PFSK-1 (cell line): ENCODE data around the gene KNG1.

Source experiments
- FOXP2 ChIP-seq: optimal IDR thresholded peaks from 2 replicates; pipeline ENCODE3; 2011; ENCODE audit warnings: borderline replicate concordance, control low read depth, inconsistent platforms; ENCODE audit not compliant: insufficient read depth; ENCODE audit errors: extremely low read length, extremely low read depth
- POLR2AphosphoS5 ChIP-seq: IDR thresholded peaks from 2 replicates; pipeline ENCODE4 v1.6.1; 2012; ENCODE audit warnings: low read depth, mild to moderate bottlenecking, control low read depth, low read length, moderate library complexity
- SIN3A ChIP-seq: IDR thresholded peaks from 2 replicates; pipeline ENCODE4 v1.6.1; 2012; ENCODE audit warnings: mild to moderate bottlenecking, low read length, moderate library complexity, borderline replicate concordance; ENCODE audit not compliant: insufficient read depth
- TAF1 ChIP-seq: IDR thresholded peaks from 2 replicates; pipeline ENCODE4 v1.6.1; 2012; ENCODE audit warnings: low read length, control low read depth, borderline replicate concordance; ENCODE audit not compliant: insufficient read depth
- TF ChIP-seq, protein P1 (sequence below), 2 experiments: IDR thresholded peaks; 2 replicates each; pipeline versions ENCODE4 v1.6.1 to v1.8.0; 2011 to 2012; ENCODE audit warnings: low read depth in 2 of 2, low read length in 2 of 2, control low read depth in 1 of 2, inconsistent platforms in 1 of 2, mild to moderate bottlenecking in 1 of 2, moderate library complexity in 1 of 2; ENCODE audit not compliant: insufficient read depth in 1 of 2

KNG1 gene

DNA sequence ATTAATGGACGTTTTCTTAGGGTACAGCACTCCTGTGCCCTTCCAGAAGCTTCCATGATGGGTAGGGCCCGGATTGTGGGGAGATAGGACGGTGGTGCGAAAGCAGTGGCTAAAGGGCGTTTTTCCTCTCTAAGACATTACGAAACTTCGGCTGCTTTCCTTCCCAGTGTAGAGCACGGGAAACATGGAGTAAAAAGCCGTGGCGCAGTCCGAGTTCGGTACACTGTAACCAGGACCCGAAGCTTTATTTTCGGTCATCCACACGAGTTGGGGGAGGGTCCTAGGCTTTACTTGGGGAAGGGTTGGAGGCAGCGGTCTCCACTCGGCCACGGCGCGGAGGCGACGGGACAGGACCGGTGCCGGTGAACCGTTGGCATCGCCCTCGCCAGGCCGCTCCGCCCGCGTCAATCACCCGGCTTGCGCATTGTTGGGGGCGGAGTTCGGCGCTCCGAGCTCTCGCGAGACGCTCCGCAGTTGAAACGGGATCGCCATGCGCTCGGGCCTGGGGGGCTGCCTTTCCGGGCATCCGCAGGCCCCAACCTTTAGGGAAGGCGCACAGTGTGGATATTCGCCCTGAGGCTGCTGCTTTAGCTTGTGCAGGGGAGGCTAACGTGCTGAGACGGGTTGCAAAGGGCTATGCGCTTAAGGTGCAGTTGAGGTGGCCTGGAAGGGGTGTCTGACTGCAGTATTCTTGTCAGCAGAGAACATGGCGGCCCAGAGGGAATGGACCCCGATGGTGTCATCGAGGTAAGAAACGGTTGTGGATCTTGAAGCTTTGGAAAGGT, 66.8 kb downstream of the KNG1 start:
- TF ChIP-seq TAF1, result no peak; the same call in 1 of the 2 replicates

DNA sequence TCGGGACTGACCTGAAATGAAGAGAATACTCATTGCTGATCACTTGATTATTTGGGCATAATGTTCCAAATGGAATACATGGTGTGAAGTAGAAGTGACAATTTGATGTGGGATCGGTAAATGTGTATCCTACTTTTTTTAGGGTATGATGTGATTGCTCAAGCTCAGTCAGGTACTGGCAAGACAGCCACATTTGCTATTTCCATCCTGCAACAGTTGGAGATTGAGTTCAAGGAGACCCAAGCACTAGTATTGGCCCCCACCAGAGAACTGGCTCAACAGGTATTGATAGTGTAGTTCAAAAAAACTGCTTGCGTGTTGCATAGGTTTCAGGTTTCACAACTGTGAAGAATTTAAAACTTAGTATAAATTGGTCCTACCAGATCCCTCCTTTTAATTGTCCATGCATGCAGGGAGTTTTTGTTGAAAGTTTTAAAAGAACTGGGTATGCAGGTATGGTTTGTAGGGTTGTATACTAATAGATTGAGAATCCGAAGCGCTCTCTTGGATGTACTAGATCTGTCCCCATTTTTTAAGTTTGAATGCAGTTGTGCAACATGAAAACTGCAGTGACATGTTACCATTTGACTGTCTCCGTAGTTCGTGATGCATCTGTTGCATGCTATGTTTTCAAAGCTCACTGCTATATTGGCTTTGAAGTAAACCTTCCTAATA, 67.8 kb downstream of the KNG1 start:
- no peak for TF ChIP-seq TAF1
- no peak for TF ChIP-seq SIN3A
- TF ChIP-seq, protein P1, sequence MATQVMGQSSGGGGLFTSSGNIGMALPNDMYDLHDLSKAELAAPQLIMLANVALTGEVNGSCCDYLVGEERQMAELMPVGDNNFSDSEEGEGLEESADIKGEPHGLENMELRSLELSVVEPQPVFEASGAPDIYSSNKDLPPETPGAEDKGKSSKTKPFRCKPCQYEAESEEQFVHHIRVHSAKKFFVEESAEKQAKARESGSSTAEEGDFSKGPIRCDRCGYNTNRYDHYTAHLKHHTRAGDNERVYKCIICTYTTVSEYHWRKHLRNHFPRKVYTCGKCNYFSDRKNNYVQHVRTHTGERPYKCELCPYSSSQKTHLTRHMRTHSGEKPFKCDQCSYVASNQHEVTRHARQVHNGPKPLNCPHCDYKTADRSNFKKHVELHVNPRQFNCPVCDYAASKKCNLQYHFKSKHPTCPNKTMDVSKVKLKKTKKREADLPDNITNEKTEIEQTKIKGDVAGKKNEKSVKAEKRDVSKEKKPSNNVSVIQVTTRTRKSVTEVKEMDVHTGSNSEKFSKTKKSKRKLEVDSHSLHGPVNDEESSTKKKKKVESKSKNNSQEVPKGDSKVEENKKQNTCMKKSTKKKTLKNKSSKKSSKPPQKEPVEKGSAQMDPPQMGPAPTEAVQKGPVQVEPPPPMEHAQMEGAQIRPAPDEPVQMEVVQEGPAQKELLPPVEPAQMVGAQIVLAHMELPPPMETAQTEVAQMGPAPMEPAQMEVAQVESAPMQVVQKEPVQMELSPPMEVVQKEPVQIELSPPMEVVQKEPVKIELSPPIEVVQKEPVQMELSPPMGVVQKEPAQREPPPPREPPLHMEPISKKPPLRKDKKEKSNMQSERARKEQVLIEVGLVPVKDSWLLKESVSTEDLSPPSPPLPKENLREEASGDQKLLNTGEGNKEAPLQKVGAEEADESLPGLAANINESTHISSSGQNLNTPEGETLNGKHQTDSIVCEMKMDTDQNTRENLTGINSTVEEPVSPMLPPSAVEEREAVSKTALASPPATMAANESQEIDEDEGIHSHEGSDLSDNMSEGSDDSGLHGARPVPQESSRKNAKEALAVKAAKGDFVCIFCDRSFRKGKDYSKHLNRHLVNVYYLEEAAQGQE (IDR thresholded peaks at IDR 0.05; ENCODE audit: insufficient read depth in 1 of 2, low read depth in 2 of 2, low read length in 2 of 2), result no peak
- no peak; the same call in none of the 2 replicates for TF ChIP-seq POLR2AphosphoS5
- TF ChIP-seq FOXP2, result no peak

DNA sequence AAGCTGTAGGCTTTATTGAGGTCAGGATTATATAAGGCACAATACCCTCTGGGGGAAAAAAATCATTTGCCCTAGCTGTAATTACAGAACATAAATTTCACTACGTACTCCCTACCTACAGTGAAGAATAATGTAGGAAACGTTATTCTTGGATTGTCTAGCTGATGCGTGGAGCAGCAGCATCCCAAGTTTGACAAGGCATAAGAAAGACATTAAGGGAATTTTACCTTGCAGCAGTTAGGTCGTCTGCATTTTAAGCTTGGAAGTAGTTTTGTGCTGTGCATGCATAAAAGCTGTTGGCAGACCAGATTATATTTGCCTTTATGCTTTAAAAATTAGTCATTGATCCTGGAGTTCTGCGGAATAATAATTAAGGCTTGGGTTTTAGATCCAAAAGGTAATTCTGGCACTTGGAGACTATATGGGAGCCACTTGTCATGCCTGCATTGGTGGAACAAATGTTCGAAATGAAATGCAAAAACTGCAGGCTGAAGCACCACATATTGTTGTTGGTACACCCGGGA, 68.4 kb downstream of the KNG1 start:
- TF ChIP-seq POLR2AphosphoS5 (no peak; the same call in 1 of the 2 replicates), SIN3A (no peak), FOXP2 (no peak), TAF1 (no peak)
- TF ChIP-seq, protein P1 (IDR thresholded peaks at IDR 0.05; ENCODE audit: insufficient read depth in 1 of 2, low read depth in 2 of 2, low read length in 2 of 2), result no peak

DNA sequence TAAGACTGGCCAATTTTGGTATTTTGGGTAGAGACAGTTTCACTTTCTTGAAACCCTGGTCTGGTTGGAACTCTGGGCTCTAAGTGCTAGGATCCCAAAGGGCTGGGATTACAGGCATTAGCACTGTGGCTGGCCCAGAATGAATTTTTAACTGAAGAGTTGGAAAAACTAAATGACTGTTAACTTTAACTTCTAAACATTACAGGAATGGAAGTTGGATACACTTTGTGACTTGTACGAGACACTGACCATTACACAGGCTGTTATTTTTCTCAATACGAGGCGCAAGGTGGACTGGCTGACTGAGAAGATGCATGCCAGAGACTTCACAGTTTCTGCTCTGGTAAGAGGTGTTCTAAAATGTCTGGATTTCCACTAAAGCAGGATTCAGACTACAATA, 69.8 kb downstream of the KNG1 start:
- TF ChIP-seq FOXP2 (no peak), POLR2AphosphoS5 (no peak), TAF1 (no peak), SIN3A (no peak)
- TF ChIP-seq, protein P1 (IDR thresholded peaks at IDR 0.05; ENCODE audit: insufficient read depth in 1 of 2, low read depth in 2 of 2, low read length in 2 of 2), result no peak

DNA sequence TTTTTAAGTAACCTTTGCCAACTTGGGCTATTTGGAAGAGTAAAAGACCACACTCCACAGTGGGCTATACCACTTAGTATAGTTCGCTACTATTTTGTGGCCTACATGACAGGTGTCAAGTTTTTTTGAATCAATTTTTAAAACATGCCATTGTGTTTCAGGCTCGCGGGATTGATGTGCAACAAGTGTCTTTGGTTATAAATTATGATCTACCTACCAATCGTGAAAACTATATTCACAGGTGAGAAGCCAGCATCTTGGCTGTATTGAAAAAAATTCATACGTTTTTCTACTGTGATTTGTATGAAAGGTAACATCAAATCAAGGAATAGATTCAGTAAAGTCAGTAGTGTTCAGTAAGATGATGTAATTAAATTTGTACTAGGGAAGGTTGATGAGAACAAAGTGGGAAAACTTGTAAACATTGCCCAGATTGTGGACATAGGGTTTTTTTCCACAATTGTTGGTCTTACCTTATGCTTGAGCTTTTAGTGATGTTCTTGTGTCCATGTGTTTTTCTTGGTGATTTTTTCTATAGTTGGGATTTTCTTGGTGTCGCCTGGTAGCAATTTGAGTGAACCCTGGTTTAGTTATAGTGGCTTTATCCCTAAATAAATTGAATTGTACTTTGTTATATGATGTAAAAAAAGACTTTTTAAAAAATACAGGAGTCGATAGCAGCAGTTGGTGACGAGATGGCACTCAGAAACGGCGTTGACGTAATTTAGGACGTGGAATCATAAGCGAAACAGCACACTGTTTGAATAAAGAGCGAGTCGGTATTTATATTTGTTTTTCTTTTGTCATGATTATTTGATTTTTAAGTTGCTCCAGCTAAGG, 70.7 kb downstream of the KNG1 start:
- TF ChIP-seq SIN3A (no peak), POLR2AphosphoS5 (peak; percentile 3), TAF1 (no peak)
- TF ChIP-seq, protein P1 (IDR thresholded peaks at IDR 0.05; ENCODE audit: insufficient read depth in 1 of 2, low read depth in 2 of 2, low read length in 2 of 2), result no peak
